Gastroesophageal sphincter (tissue), 3 donors: ENCODE results near the gene SNX12.

Experiments used
- CTCF ChIP-seq, 4 experiments: fragments of 200-600 bp in 2 of 4; fragments of 450-650 bp in 2 of 4; sonication (generic) in 1 of 4; IDR thresholded peaks; one replicate each; pipeline ENCODE4 v1.5.1; 2017 to 2019; ENCODE audit warnings: antibody characterized with exemption in 4 of 4, mild to moderate bottlenecking in 2 of 4, moderate library complexity in 2 of 4
- EP300 ChIP-seq: sonication (generic); formaldehyde crosslinking; IDR thresholded peaks from one replicate; pipeline ENCODE4 v1.6.1; 2017; ENCODE audit warnings: antibody characterized with exemption, mild to moderate bottlenecking

- TF ChIP-seq CTCF (IDR thresholded peaks at IDR 0.05) (no peak), EP300 (no peak)
Measured at GRCh38 chrX:71107762-71108360, 39.7 kb upstream of the SNX12 start.
